GM19025 (cell line): ENCODE measurements around the gene DAZ3.
"Not testable (repeated sequence)": the region's sequence is repeated elsewhere in the genome, so short reads cannot be mapped to it uniquely, and the experiment has no call there.

Experiments used
- ATAC-seq: cut with Tn5 transposase; IDR thresholded peaks from one replicate; pipeline ENCODE4 v1.9.1; 2021; ENCODE audit warnings: mild to moderate bottlenecking, low read depth, moderate library complexity; ENCODE audit not compliant: unreplicated experiment

DAZ3 gene

GRCh38 chrY:24813293-24813692 is at the start of gene DAZ3:
Gene DAZ3 (minus strand): TSS chrY:24813393. CDS start chrY:24813185, 208 bp downstream.
- not testable (repeated sequence) for ATAC-seq

GRCh38 chrY:24833619-24834018 is 20.4 kb upstream of the DAZ3 start, which contains the start of gene DAZ4:
Gene DAZ4 (plus strand): TSS chrY:24833919. CDS start chrY:24834127, 208 bp downstream.
- not testable (repeated sequence) for ATAC-seq

GRCh38 chrY:24825069-24825468 is 11.9 kb upstream of the DAZ3 start:
- not testable (repeated sequence) for ATAC-seq

- ATAC-seq, result not testable (repeated sequence)
Observed at GRCh38 chrY:24824184-24824879, 11.1 kb upstream of the DAZ3 start.

GRCh38 chrY:24821836-24822235 is 8.6 kb upstream of the DAZ3 start:
- ATAC-seq, result not testable (repeated sequence)
